ENCODE data around the gene GYG1. TPM values are rescaled to one million over a fixed set of nuclear protein-coding genes. Genes with fewer than 3 reads are reported as not detected.

Gene GYG1
- total and polyA plus RNA-seq, 2 of the 8 experiments (the other 6 are each of a cell fraction or from before 2014, with no cell fraction given), result 19.4 to 34.2 TPM

DNA sequence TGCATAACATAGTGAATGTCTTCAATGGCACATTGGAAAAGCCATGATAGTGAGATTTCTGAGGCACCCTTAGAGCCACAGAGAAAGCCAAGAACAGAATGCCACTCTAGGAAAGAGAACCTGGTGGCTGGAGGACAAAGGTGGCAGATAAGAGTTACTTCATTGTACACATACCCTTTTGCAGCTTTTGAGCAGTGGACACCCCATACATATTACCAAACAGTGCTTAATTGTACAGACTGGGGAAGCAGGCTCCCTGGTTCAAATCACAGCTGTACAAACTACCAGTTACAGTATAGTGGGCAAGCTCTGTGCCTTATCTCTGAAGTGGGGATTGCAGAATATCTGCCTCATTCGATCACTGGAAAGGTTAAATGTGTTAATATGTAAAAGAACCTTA is 10.1 kb upstream of the GYG1 start:
- 0 out of 2 replicates have a peak overlapping the region, but pooled peaks have one; percentile 63 for H2AFZ ChIP-seq (ENCODE audit: low read length)
- no peaks in the 10 kb centered on the region for H3K79me1 ChIP-seq (ENCODE audit: low read depth, low read length)
- H3K4ac ChIP-seq (replicated peaks; ENCODE audit: insufficient read length, low read depth, low read length), result no peak overlapping the region
- H3K4me1 ChIP-seq (replicated peaks in 1 of 4; ENCODE audit: control insufficient read depth in 3 of 4, insufficient read depth in 4 of 4, low read length in 3 of 4), result no peaks in the 10 kb centered on the region
- no peaks in the 10 kb centered on the region for H3K27me3 ChIP-seq (replicated peaks in 1 of 4; ENCODE audit: control insufficient read depth in 3 of 4, extremely low read depth in 1 of 4, insufficient read depth in 3 of 4, low read length in 3 of 4)
- TF ChIP-seq RAD21 (IDR thresholded peaks at IDR 0.05 in 1 of 2, conservative IDR thresholded peaks at IDR 0.05 in 1 of 2; ENCODE audit: low read depth in 2 of 2, low read length in 2 of 2) (no peak), NANOG (IDR thresholded peaks at IDR 0.05; ENCODE audit: insufficient read depth, low read depth, low read length, poor library complexity, severe bottlenecking) (no peak), TEAD4 (IDR thresholded peaks at IDR 0.05; ENCODE audit: low read depth, low read length) (no peak), GABPA (IDR thresholded peaks at IDR 0.05; ENCODE audit: borderline replicate concordance, insufficient read depth, low read length) (no peak), GTF2F1 (IDR thresholded peaks at IDR 0.05; ENCODE audit: borderline replicate concordance, low read depth, low read length) (no peak), HDAC6 (IDR thresholded peaks at IDR 0.05; ENCODE audit: low read depth, low read length) (no peak), KDM1A (IDR thresholded peaks at IDR 0.05; ENCODE audit: borderline replicate concordance, low read length) (no peak), SUZ12 (IDR thresholded peaks at IDR 0.05; ENCODE audit: low read length) (no peak), EZH2 (IDR thresholded peaks at IDR 0.05; ENCODE audit: low read depth, low read length, severe bottlenecking) (no peak)
- TF ChIP-seq, protein P1, sequence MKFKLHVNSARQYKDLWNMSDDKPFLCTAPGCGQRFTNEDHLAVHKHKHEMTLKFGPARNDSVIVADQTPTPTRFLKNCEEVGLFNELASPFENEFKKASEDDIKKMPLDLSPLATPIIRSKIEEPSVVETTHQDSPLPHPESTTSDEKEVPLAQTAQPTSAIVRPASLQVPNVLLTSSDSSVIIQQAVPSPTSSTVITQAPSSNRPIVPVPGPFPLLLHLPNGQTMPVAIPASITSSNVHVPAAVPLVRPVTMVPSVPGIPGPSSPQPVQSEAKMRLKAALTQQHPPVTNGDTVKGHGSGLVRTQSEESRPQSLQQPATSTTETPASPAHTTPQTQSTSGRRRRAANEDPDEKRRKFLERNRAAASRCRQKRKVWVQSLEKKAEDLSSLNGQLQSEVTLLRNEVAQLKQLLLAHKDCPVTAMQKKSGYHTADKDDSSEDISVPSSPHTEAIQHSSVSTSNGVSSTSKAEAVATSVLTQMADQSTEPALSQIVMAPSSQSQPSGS (IDR thresholded peaks at IDR 0.05; ENCODE audit: low read length), result no peak
- no peak overlapping the region for H3K4me3 ChIP-seq (ENCODE audit: extremely low read depth in 1 of 4, insufficient read depth in 2 of 4, low read depth in 3 of 4, low read length in 4 of 4)
- ChIA-PET POLR2A (ENCODE audit: partially characterized antibody) (interaction anchor here (1.4 kb wide), 1 partner anchor 11 kb away, joined by 4 read pairs; no protein-coding TSS in a partner anchor), CTCF (ENCODE audit: partially characterized antibody) (interaction anchor here (1.2 to 1.7 kb wide), 3 partner anchors 8 to 22 kb away, joined by 3 read pairs; no protein-coding TSS in a partner anchor)
- no peaks in the 10 kb centered on the region for H3K36me3 ChIP-seq (ENCODE audit: control insufficient read depth in 2 of 4, insufficient read depth in 4 of 4, low read length in 3 of 4)
- H3K27ac ChIP-seq (ENCODE audit: low read depth, low read length), result no peak overlapping the region
- FAIRE-seq (no peak), DNase-seq (ENCODE audit: low read depth in 1 of 2, low spot score in 2 of 2) (no peak)
- H3K4me2 ChIP-seq (ENCODE audit: insufficient read depth in 1 of 2, low read depth in 2 of 2, low read length in 2 of 2), result no peak overlapping the region
- H3K56ac ChIP-seq (replicated peaks; ENCODE audit: insufficient read length, low read depth, low read length), result no peak overlapping the region
- H3K23ac ChIP-seq (ENCODE audit: insufficient read length), result no peak overlapping the region
- WGBS, 2 experiments (ENCODE audit: extremely low coverage in 1 of 2, insufficient coverage in 1 of 2, insufficient read length in 1 of 2, insufficient replicate concordance in 2 of 2, low coverage in 1 of 2, low lambda C conversion rate in 2 of 2, missing lambda C conversion rate in 1 of 2), result 85% methylated on average over 1 of the region's 1 CpG; no CpG with 5 or more reads in 1 of the 2 experiments
- H3K18ac ChIP-seq (ENCODE audit: extremely low read depth, low read length), result no peak overlapping the region
- H3K9me3 ChIP-seq (ENCODE audit: insufficient read depth in 2 of 2, low read depth in 1 of 2, low read length in 1 of 2), result no peaks in the 10 kb centered on the region; a peak in 1 of 4 replicates
- H2BK5ac ChIP-seq (ENCODE audit: low read depth, low read length), result no peak overlapping the region
- no peak overlapping the region for H4K8ac ChIP-seq (ENCODE audit: extremely low read depth, insufficient read depth, low read length)
- no peak overlapping the region for H2BK20ac ChIP-seq (ENCODE audit: low read length)
- no peak overlapping the region for H4K91ac ChIP-seq (replicated peaks; ENCODE audit: insufficient read length, low read length)
- H3K23me2 ChIP-seq (ENCODE audit: low read depth, low read length), result no peaks in the 10 kb centered on the region
- H2BK120ac ChIP-seq (replicated peaks; ENCODE audit: low read depth, low read length), result no peak overlapping the region
- no peak overlapping the region for H3K9ac ChIP-seq (replicated peaks in 1 of 4; ENCODE audit: extremely low read depth in 1 of 4, low read depth in 3 of 4, low read length in 3 of 4)
- no peak overlapping the region for H2BK15ac ChIP-seq (ENCODE audit: low read length)
- no peak overlapping the region for H4K5ac ChIP-seq (ENCODE audit: insufficient read length, low read depth, low read length)
- no peaks in the 10 kb centered on the region for H4K20me1 ChIP-seq (replicated peaks in 1 of 2; ENCODE audit: control insufficient read depth in 1 of 2, insufficient read depth in 2 of 2, low read length in 2 of 2)
- H2AK5ac ChIP-seq (ENCODE audit: low read depth, low read length), result no peak overlapping the region
- no peak overlapping the region for H3K14ac ChIP-seq (ENCODE audit: insufficient read length)
- H2BK12ac ChIP-seq (ENCODE audit: low read depth, low read length), result no peak overlapping the region
- no peaks in the 10 kb centered on the region for H3K79me2 ChIP-seq (ENCODE audit: control insufficient read depth in 1 of 2, insufficient read depth in 2 of 2, low read length in 2 of 2)
